ENCODE results near the gene CTBS. TPM values are rescaled to one million over a fixed set of nuclear protein-coding genes. Genes with fewer than 3 reads are reported as not detected.

The CTBS gene
- total RNA-seq, 1 donor from 2014 or later = 11.5 TPM

DNA sequence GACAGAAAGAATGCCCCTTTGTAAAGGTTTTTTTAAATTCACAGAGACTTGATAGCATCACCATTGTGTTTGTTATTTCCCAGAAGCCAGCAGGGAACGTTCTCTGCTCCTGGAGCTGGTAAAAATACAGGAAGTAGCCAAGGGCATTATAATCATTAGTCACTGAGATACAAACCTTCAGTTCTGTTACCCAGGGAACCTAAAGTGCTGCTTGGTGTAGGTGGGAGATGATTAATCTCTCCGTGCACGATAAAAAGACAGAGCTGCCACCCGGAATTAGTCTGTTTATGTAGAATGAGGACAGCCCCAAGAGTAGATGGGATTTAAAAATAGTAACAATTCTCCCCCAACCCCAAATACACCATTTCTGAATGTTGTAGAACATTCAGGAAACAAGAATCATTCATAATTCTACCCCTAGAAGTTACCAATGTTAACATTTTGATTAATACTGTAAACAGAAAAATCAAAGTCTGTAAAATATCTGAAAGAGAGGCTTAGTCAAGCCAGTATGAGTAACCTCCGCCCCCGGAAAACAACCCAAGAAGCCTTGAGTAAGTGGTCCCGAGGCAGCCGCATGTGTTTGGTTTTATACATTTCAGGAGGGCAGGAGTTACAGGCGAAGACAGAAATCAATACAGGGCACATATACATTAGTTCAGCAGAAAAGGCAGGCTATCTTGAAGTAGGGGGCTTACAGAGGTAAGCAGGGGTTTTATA lies 45.3 kb upstream of the CTBS start:
- no peak overlapping the region for H3K4me2 ChIP-seq
- no peak overlapping the region for H2AFZ ChIP-seq (replicated peaks)
- Mint-ChIP-seq H3K9me3 (peaks cover 5% of the 10 kb centered on the region), H3K4me3 (peak overlapping the region; percentile 42), H3K4me1 (peaks cover 10% of the 10 kb centered on the region), H3K36me3 (no peaks in the 10 kb centered on the region), H3K27ac (peak overlapping the region; percentile 50), H3K27me3 (ENCODE audit: insufficient read depth, low read depth) (no peaks in the 10 kb centered on the region)
- H3K4me3 ChIP-seq = no peak overlapping the region
- H3F3A ChIP-seq (ENCODE audit: low read depth) = peaks cover 7% of the 10 kb centered on the region
- no peaks in the 10 kb centered on the region for H3K4me1 ChIP-seq
- H3K9me3 ChIP-seq (ENCODE audit: low read depth) = peaks cover 6% of the 10 kb centered on the region
- no peaks in the 10 kb centered on the region for H3K79me2 ChIP-seq (ENCODE audit: low read depth)
- H3K27me3 ChIP-seq = no peaks in the 10 kb centered on the region
- no peak for DNase-seq (ENCODE audit: low spot score)
- H3K9ac ChIP-seq = no peak overlapping the region
- no peaks in the 10 kb centered on the region for H4K20me1 ChIP-seq (ENCODE audit: low read depth)
- TF ChIP-seq EZH2 (IDR thresholded peaks at IDR 0.05) = no peak
- no peak for TF ChIP-seq EZH2phosphoT487 (IDR thresholded peaks at IDR 0.05)
- no peak for TF ChIP-seq CTCF (IDR thresholded peaks at IDR 0.05)
- no peak overlapping the region for H3K27ac ChIP-seq
- no peaks in the 10 kb centered on the region for H3K36me3 ChIP-seq

DNA sequence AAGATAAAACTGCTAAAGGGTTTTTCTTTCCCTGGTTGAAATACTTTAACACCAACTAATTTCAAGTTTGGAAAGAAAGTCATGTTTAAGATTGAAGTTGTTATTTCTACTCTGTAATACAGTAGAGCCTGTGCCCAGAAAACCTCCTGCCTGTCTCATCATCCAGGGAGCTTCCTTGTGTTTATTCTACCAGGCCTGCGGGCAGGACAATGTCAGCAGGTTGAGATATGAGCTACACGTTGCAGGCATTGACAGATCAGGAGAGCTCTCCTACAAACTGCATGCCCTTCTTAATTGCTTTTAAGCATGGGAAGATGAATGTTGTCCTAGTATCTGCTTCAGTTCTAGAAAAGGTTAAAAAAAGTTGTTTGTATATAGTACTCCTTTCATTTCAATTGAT lies 43.1 kb upstream of the CTBS start:
- Histone ChIP-seq H3K9ac (no peak overlapping the region), H4K20me1 (ENCODE audit: low read depth) (no peaks in the 10 kb centered on the region), H3K79me2 (ENCODE audit: low read depth) (no peaks in the 10 kb centered on the region), H2AFZ (replicated peaks) (no peak overlapping the region), H3K27me3 (no peaks in the 10 kb centered on the region), H3K4me2 (no peak overlapping the region), H3K4me3 (no peak overlapping the region), H3K4me1 (peaks cover 8% of the 10 kb centered on the region), H3K27ac (no peak overlapping the region), H3K36me3 (peaks cover 4% of the 10 kb centered on the region), H3F3A (ENCODE audit: low read depth) (peaks cover 18% of the 10 kb centered on the region), H3K9me3 (ENCODE audit: low read depth) (peaks cover 23% of the 10 kb centered on the region)
- no peak overlapping the region for H3K27ac Mint-ChIP-seq
- peaks cover 10% of the 10 kb centered on the region for H3K4me1 Mint-ChIP-seq
- no peaks in the 10 kb centered on the region for H3K27me3 Mint-ChIP-seq (ENCODE audit: insufficient read depth, low read depth)
- DNase-seq (ENCODE audit: low spot score) = no peak
- H3K36me3 Mint-ChIP-seq = peaks cover 3% of the 10 kb centered on the region
- H3K9me3 Mint-ChIP-seq = peaks cover 22% of the 10 kb centered on the region
- H3K4me3 Mint-ChIP-seq = no peak overlapping the region
- TF ChIP-seq EZH2phosphoT487 (IDR thresholded peaks at IDR 0.05) = no peak
- no peak for TF ChIP-seq EZH2 (IDR thresholded peaks at IDR 0.05)
- no peak for TF ChIP-seq CTCF (IDR thresholded peaks at IDR 0.05)

DNA sequence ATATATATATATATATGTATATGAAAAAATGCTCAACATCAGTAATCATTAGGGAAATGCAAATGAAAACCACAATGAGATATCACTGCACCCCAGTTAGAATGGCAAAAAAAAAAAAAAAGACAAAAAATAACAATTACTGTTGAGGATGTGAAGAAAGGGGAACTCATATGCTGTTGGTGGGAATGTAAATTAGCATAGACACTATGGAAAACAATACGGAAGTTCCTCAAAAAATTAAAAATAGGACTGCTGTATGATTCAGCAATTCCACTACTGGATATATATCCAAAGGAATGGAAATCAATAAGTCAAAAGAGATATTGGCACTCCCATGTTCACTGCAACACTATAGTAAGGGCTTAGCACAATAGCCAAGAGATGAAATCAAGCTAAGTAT lies 41.5 kb upstream of the CTBS start:
- DNase-seq (ENCODE audit: low spot score) = no peak
- TF ChIP-seq EZH2 (IDR thresholded peaks at IDR 0.05) (no peak), CTCF (IDR thresholded peaks at IDR 0.05) (no peak), EZH2phosphoT487 (IDR thresholded peaks at IDR 0.05) (no peak)
- H3K4me1 Mint-ChIP-seq = peaks cover 17% of the 10 kb centered on the region
- Histone ChIP-seq H3K79me2 (ENCODE audit: low read depth) (no peaks in the 10 kb centered on the region), H3K9ac (no peak overlapping the region), H4K20me1 (ENCODE audit: low read depth) (no peaks in the 10 kb centered on the region), H3K36me3 (peaks cover 6% of the 10 kb centered on the region), H2AFZ (replicated peaks) (no peak overlapping the region), H3K4me3 (no peak overlapping the region), H3K9me3 (ENCODE audit: low read depth) (peaks cover 23% of the 10 kb centered on the region), H3K4me1 (peaks cover 17% of the 10 kb centered on the region), H3K27ac (no peak overlapping the region), H3K27me3 (no peaks in the 10 kb centered on the region), H3F3A (ENCODE audit: low read depth) (peaks cover 33% of the 10 kb centered on the region), H3K4me2 (no peak overlapping the region)
- H3K9me3 Mint-ChIP-seq = peaks cover 33% of the 10 kb centered on the region
- no peaks in the 10 kb centered on the region for H3K27me3 Mint-ChIP-seq (ENCODE audit: insufficient read depth, low read depth)
- H3K36me3 Mint-ChIP-seq = peaks cover 3% of the 10 kb centered on the region
- no peak overlapping the region for H3K27ac Mint-ChIP-seq
- H3K4me3 Mint-ChIP-seq = no peak overlapping the region
